RWPE2 (cell line): ENCODE data around the gene ANKRD12.

Experiments
- ATAC-seq: fragments of 200-7000 bp; cut with Tn5 transposase; 3 replicates; pipeline ENCODE4 v1.9.1; 2021; ENCODE audit warnings: low read depth
- DNase-seq: peaks from one replicate; pipeline ENCODE4 v3.0.0-alpha.2; 2020; ENCODE audit warnings: low spot score
- H3K27ac ChIP-seq: fragments of 450-650 bp; 2 replicates; pipeline ENCODE4 v1.5.1; 2017; ENCODE audit warnings: mild to moderate bottlenecking; ENCODE audit not compliant: poor library complexity, severe bottlenecking
- H3K27me3 ChIP-seq: fragments of 250-450 bp; sonication (Bioruptor Pico); 2 replicates; pipeline ENCODE4 v1.5.1; 2021; ENCODE audit warnings: mild to moderate bottlenecking, moderate library complexity; ENCODE audit not compliant: insufficient read depth, poor library complexity, severe bottlenecking
- H3K36me3 ChIP-seq: fragments of 250-450 bp; sonication (Bioruptor Pico); 2 replicates; pipeline ENCODE4 v1.5.1; 2020; ENCODE audit warnings: low read depth, mild to moderate bottlenecking, moderate library complexity
- H3K4me1 ChIP-seq: fragments of 250-450 bp; sonication (Bioruptor Pico); 2 replicates; pipeline ENCODE4 v1.5.1; 2021; ENCODE audit warnings: mild to moderate bottlenecking, moderate library complexity; ENCODE audit not compliant: insufficient read depth, poor library complexity, severe bottlenecking
- H3K4me3 ChIP-seq: fragments of 250-450 bp; sonication (Bioruptor Pico); 2 replicates; pipeline ENCODE4 v1.5.1; 2021; ENCODE audit warnings: mild to moderate bottlenecking, moderate library complexity; ENCODE audit not compliant: severe bottlenecking
- H3K9me3 ChIP-seq: fragments of 250-450 bp; sonication (Bioruptor Pico); 2 replicates; pipeline ENCODE4 v1.5.1; 2021; ENCODE audit warnings: mild to moderate bottlenecking, moderate library complexity; ENCODE audit not compliant: severe bottlenecking
- CTCF ChIP-seq: fragments of 450-650 bp; IDR thresholded peaks from one replicate; pipeline ENCODE4 v1.5.1; 2017; ENCODE audit warnings: mild to moderate bottlenecking, moderate library complexity; ENCODE audit not compliant: poor library complexity, severe bottlenecking

Gene ANKRD12

GRCh38 chr18:9243029-9243428 lies 106.4 kb downstream of the ANKRD12 start:
- no peak for TF ChIP-seq CTCF
- Histone ChIP-seq H3K27ac (no peak overlapping the region), H3K4me1 (no peaks in the 10 kb centered on the region), H3K36me3 (peaks cover 31% of the 10 kb centered on the region), H3K9me3 (no peaks in the 10 kb centered on the region), H3K27me3 (no peaks in the 10 kb centered on the region), H3K4me3 (no peak overlapping the region)
- ATAC-seq, result no peak
- DNase-seq, result no peak

- H3K4me1 ChIP-seq, result no peaks in the 10 kb centered on the region
- H3K36me3 ChIP-seq, result peaks cover 31% of the 10 kb centered on the region
- H3K27me3 ChIP-seq, result no peaks in the 10 kb centered on the region
- DNase-seq, result no peak
- H3K9me3 ChIP-seq, result no peaks in the 10 kb centered on the region
- H3K27ac ChIP-seq, result no peak overlapping the region
- TF ChIP-seq CTCF, result no peak
- no peak for ATAC-seq
- no peak overlapping the region for H3K4me3 ChIP-seq
Observed at GRCh38 chr18:9244376-9244775, 107.8 kb downstream of the ANKRD12 start.

GRCh38 chr18:9248661-9249060 lies 112.1 kb downstream of the ANKRD12 start:
- H3K27me3 ChIP-seq, result no peaks in the 10 kb centered on the region
- no peak overlapping the region for H3K4me3 ChIP-seq
- TF ChIP-seq CTCF, result no peak
- no peak overlapping the region for H3K27ac ChIP-seq
- DNase-seq, result no peak
- ATAC-seq, result no peak
- H3K36me3 ChIP-seq, result peaks cover 18% of the 10 kb centered on the region
- H3K4me1 ChIP-seq, result no peaks in the 10 kb centered on the region
- H3K9me3 ChIP-seq, result no peaks in the 10 kb centered on the region

GRCh38 chr18:9249254-9249653 lies 112.7 kb downstream of the ANKRD12 start:
- ATAC-seq (no peak), DNase-seq (no peak)
- no peak overlapping the region for H3K4me3 ChIP-seq
- H3K4me1 ChIP-seq, result no peaks in the 10 kb centered on the region
- H3K27ac ChIP-seq, result no peak overlapping the region
- no peaks in the 10 kb centered on the region for H3K9me3 ChIP-seq
- TF ChIP-seq CTCF, result no peak
- peaks cover 24% of the 10 kb centered on the region for H3K36me3 ChIP-seq
- no peaks in the 10 kb centered on the region for H3K27me3 ChIP-seq

GRCh38 chr18:9259173-9259572 lies 122.6 kb downstream of the ANKRD12 start:
- DNase-seq, result no peak
- Histone ChIP-seq H3K27ac (no peak overlapping the region), H3K4me1 (no peaks in the 10 kb centered on the region), H3K9me3 (no peaks in the 10 kb centered on the region), H3K27me3 (no peaks in the 10 kb centered on the region), H3K36me3 (peaks cover 32% of the 10 kb centered on the region), H3K4me3 (no peak overlapping the region)
- ATAC-seq, result no peak
- TF ChIP-seq CTCF, result no peak
